Kidney epithelial cell (primary cell): ENCODE results near the gene FASN. TPM values are rescaled to one million over a fixed set of nuclear protein-coding genes. Genes with fewer than 3 reads are reported as not detected.

Experiments
- DNase-seq: peaks from one replicate; pipeline ENCODE4 v3.0.0-alpha.2; 2010; ENCODE audit warnings: low read depth
- H3K27me3 ChIP-seq: 2 replicates; pipeline ENCODE4 v1.6.0; 2011; ENCODE audit warnings: low read length; ENCODE audit not compliant: control insufficient read depth, insufficient read depth
- H3K36me3 ChIP-seq: 2 replicates; pipeline ENCODE4 v1.5.1; 2011; ENCODE audit warnings: low read length; ENCODE audit not compliant: control insufficient read depth, insufficient read depth
- H3K4me3 ChIP-seq: 2 replicates; pipeline ENCODE4 v1.5.1; 2011; ENCODE audit warnings: low read depth, mild to moderate bottlenecking, control low read depth, low read length
- CTCF ChIP-seq: IDR thresholded peaks from 2 replicates; pipeline ENCODE4 v1.5.1; 2011; ENCODE audit warnings: mild to moderate bottlenecking, moderate library complexity, low read length, control low read depth, inconsistent platforms; ENCODE audit not compliant: insufficient read depth, poor library complexity, severe bottlenecking
- total RNA-seq: library from RNA; depleted of rRNA; stranded (reverse); fragments of >200 nt; gene quantifications from 2 replicates; pipeline ENCODE4 v1.2.3, GENCODE V29; 2015

The FASN gene
- total RNA-seq, 1 donor from 2014 or later: 202 TPM

- DNase-seq: no peak
- no peak overlapping the region for H3K4me3 ChIP-seq
- H3K36me3 ChIP-seq: peaks cover 2% of the 10 kb centered on the region
- H3K27me3 ChIP-seq: no peaks in the 10 kb centered on the region
- TF ChIP-seq CTCF: no peak
These were observed 3.3 kb upstream of the FASN start for GRCh38 chr17:82101301-82101715.

DNA sequence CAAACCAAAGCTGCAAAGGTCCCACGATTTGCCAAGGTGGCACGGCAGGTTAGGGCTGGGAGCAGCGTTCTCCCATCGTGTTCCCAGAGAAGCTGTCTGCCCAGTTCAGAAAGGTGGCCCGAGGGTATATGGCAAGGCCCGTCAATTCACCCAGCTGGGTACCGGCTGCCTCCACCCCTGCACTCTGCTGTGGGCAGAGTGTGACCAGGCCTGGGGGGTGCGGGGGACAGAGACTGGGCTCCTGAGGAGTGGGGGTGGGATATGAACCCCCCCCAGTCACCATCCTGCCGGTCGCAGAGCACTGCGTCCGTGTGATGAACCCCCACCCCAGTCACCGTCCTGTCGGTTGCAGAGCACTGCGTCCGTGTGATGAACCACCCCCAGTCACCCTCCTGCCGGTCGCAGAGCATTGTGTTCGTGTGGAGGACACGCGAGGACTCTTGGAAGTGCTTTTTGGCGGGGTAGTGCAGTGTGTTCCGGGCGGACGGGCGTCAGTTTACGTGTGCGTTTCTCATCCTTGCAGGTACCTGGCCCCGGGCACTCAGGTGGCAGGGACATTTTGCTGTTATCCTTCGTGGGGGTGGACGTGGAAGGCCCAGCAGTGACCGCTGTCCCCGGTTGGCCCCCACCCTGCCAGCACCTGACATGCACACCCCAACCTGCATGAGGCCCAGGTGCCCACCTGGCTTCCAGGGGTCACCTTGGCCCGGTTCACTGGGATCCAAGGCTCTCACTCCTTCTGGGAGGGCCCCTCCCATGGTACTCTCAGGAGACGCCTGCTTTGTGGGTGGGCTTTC is 2.7 kb upstream of the FASN start:
- Histone ChIP-seq H3K27me3 (no peaks in the 10 kb centered on the region), H3K36me3 (peaks cover 3% of the 10 kb centered on the region), H3K4me3 (no peak overlapping the region)
- TF ChIP-seq CTCF: no peak
- no peak for DNase-seq

DNA sequence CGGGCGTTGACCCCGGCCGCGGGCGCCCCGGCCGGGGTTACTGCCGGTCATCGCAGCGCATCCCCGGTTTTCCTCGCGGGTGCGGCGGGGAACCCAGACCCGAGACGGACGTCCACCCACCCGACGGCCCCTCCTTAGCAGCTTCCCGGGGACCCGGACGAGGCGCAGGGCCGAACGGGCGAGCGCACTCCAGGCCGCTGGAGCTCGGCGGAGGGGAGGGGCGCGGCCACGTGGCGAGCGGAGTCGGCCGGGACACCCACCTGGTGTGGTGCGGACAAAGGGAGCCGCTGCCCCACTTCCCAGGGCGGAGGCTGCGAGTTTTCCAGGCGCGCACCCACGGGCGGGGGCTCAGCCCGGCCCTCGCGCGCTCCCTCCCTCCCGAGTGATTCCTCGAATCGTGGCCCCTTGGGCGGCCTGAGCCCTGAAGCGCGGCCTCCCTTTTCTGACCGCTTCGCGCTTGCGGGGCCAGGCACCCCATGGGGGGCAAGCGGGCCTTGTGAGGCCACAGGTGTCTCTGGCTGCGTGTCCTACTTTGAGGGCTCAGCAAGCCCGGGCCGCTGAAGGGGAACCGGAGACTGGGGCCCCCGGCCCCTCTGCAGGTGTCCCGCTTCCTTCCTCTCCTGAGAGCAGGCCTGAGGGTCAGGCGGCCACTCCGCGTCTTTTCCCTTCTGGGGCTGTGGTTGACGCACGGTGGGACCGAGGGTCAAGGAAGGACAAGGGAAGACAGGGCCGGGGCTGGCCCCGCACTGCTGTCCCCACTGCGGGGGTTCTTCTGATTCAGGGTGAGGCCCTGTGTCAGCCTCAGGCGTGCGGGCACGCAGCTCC is 1.1 kb upstream of the FASN start:
- no peak for TF ChIP-seq CTCF
- peak overlapping the region; percentile 56 for H3K4me3 ChIP-seq
- H3K36me3 ChIP-seq: peaks cover 3% of the 10 kb centered on the region
- H3K27me3 ChIP-seq: no peaks in the 10 kb centered on the region
- DNase-seq: no peak

DNA sequence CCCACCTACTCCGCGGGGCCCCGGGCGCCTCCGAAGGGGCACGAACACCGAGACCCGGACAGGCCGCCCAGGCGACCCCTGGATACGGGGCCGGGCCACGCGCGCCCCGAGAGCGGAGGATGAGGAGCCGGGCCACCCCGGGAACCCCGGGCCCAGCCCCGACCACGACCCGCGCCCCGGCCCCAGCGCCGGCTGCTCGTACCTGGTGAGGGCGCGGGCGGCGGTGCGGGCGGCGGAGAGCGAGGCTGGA is 192 bp downstream of the FASN start:
- no peak for DNase-seq
- H3K36me3 ChIP-seq: peaks cover 5% of the 10 kb centered on the region
- TF ChIP-seq CTCF: no peak
- peak overlapping the region; percentile 72 for H3K4me3 ChIP-seq
- no peaks in the 10 kb centered on the region for H3K27me3 ChIP-seq

DNA sequence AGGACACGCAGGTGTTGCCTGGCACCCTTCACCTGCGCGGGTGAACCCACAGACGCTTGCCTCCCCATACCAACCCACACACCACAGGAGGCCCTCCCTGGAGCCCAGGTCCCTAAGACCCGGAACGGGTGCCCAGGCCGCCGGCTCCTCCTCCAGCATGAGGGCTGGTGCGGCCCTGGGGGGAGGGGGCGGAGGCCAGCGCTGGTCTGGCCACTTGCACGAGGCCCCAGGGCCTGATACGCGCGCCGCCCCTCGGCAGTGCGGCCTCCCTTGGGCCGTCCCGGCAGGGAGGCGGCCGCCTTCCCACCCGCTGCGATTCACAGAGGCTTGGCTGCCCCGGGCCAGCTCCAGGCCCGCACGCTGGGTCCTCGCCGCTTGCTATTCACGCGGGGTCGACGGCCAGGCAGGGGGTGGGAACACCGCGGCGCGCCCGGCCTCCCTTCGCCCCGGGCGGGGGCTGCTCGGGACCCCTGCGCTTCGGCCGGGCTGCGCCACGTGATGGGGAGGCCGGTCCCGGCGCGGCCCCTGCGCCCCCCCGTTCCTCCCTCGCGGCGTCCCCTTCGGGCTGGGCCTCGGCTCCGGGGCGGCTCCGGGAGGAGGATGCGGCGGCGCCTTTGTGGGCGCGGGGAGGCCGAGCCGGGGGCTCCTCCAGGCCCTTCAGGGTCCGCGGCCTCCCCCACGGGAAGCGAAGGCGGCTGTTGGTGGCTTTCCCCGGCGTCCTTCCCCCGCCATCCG is 685 bp downstream of the FASN start:
- no peak for DNase-seq
- H3K36me3 ChIP-seq: peaks cover 5% of the 10 kb centered on the region
- no peak for TF ChIP-seq CTCF

More for the DNA sequence above, 685 bp downstream of the FASN start:
- peak overlapping the region; percentile 72 for H3K4me3 ChIP-seq
- H3K27me3 ChIP-seq: no peaks in the 10 kb centered on the region
